ENCODE data around the gene COQ2. TPM values are rescaled to one million over a fixed set of nuclear protein-coding genes. Genes with fewer than 3 reads are reported as not detected.
"Not testable (repeated sequence)": the region's sequence is repeated elsewhere in the genome, so short reads cannot be mapped to it uniquely, and the experiment has no call there.

Gene COQ2
- total RNA-seq, 1 experiment from 2014 or later: 27.8 TPM

DNA sequence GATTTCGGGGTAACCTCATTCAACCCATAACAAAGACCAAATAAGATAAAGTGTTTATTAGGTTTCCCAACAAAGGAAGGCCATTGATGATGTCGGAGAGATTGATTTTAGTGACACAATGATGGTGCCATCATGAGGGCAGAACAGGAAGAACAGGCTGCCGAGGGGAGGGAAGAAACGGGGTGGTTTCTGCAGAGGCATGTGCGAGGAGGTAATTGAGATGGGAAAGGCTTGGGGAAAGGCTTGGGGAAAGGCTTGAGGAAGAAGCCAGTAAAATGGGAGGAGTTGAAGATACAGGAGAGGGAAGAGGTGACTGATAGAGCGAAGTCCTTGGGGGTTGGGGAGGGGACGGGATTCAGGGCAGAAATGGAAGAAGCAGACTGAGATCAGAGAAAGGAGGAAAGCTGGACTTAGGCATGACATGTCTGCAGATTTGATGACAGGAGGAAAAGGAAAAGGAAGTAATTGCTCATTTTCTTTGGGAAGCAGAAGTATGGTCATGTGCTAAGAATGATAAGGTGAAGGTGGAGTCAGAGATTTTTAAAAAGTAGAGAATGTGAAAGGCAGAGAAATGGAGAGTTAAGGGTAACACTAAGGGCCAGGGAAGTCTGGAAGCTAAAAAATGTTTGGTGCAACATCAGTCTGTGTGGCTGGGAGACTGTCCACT is 44.1 kb upstream of the COQ2 start:
- H3K4me3 Mint-ChIP-seq (ENCODE audit: unreplicated experiment): no peak overlapping the region

DNA sequence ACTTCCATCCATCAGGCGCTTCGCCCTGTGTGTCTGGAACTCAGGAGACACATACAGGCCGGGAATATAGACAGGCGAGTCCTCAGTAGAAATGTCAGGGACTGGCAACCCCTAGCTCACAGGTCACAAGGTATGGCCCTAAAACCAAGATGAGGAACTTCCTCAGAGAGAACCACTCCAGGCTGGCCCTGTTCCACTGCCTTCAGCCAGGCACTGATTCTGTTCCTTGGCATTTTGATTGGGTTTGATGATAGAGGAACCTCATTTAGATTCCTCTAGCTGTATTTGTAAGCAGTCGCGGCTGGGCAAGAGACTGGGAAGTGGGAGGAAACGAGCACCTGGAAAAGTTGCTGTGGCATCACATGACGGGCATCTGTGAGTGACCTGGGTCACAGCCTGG is 41.9 kb upstream of the COQ2 start:
- ChIA-PET CTCF (interaction anchor here (0.6 to 0.9 kb wide), 2 partner anchors 106 to 132 kb away, joined by 3 read pairs; no protein-coding TSS in a partner anchor), POLR2A (interaction anchor here (0.6 to 1.2 kb wide), 2 partner anchors 14 to 129 kb away, joined by 3 to 5 read pairs; partner anchors contain the start of genes HELQ and MRPS18C)
- H3K36me3 Mint-ChIP-seq (ENCODE audit: insufficient read depth, unreplicated experiment): peaks cover 5% of the 10 kb centered on the region
- H3K4me1 Mint-ChIP-seq (ENCODE audit: insufficient read depth, unreplicated experiment): peaks cover 9% of the 10 kb centered on the region
- H3K9me3 Mint-ChIP-seq (ENCODE audit: unreplicated experiment): no peaks in the 10 kb centered on the region
- no TSS peak for BruUV-seq (replicated peaks)
- intact Hi-C loops (cut with micrococcal nuclease): no loop called here
- H3K27ac Mint-ChIP-seq (ENCODE audit: low read depth, unreplicated experiment): no peak overlapping the region
- no peak for TF ChIP-seq CTCF (IDR thresholded peaks at IDR 0.05; ENCODE audit: unreplicated experiment)
- DNase-seq (ENCODE audit: unreplicated experiment): no peak
- H3K27me3 Mint-ChIP-seq (ENCODE audit: insufficient read depth, unreplicated experiment): no peaks in the 10 kb centered on the region
- H3K4me3 Mint-ChIP-seq (ENCODE audit: unreplicated experiment): no peak overlapping the region

More for the DNA sequence above, 44.1 kb upstream of the COQ2 start:
- DNase-seq (ENCODE audit: unreplicated experiment): no peak
- Mint-ChIP-seq H3K27ac (ENCODE audit: low read depth, unreplicated experiment) (no peak overlapping the region), H3K4me1 (ENCODE audit: insufficient read depth, unreplicated experiment) (peaks cover 9% of the 10 kb centered on the region), H3K9me3 (ENCODE audit: unreplicated experiment) (no peaks in the 10 kb centered on the region), H3K36me3 (ENCODE audit: insufficient read depth, unreplicated experiment) (peaks cover 5% of the 10 kb centered on the region), H3K27me3 (ENCODE audit: insufficient read depth, unreplicated experiment) (no peaks in the 10 kb centered on the region)
- BruUV-seq (replicated peaks): no TSS peak
- intact Hi-C loops (cut with micrococcal nuclease): no loop called here
- POLR2A ChIA-PET: interaction anchor here (0.6 kb wide), 1 partner anchor 1446 kb away, joined by 4 read pairs; no protein-coding TSS in a partner anchor
- CTCF ChIA-PET: no interaction called here
- TF ChIP-seq CTCF (IDR thresholded peaks at IDR 0.05; ENCODE audit: unreplicated experiment): no peak

- DNase-seq (ENCODE audit: unreplicated experiment); POLR2A ChIA-PET; H3K27ac Mint-ChIP-seq (ENCODE audit: low read depth, unreplicated experiment); H3K27me3 Mint-ChIP-seq (ENCODE audit: insufficient read depth, unreplicated experiment); BruUV-seq (replicated peaks); intact Hi-C loops (cut with micrococcal nuclease); H3K4me3 Mint-ChIP-seq (ENCODE audit: unreplicated experiment); H3K4me1 Mint-ChIP-seq (ENCODE audit: insufficient read depth, unreplicated experiment); H3K9me3 Mint-ChIP-seq (ENCODE audit: unreplicated experiment): not testable (repeated sequence)
- CTCF ChIA-PET: interaction anchor here (0.5 kb wide), 1 partner anchor 251 kb away, joined by 3 read pairs; no protein-coding TSS in a partner anchor
- H3K36me3 Mint-ChIP-seq (ENCODE audit: insufficient read depth, unreplicated experiment): peaks cover 11% of the 10 kb centered on the region
Measured at GRCh38 chr4:83325306-83325705, 40.7 kb upstream of the COQ2 start.

DNA sequence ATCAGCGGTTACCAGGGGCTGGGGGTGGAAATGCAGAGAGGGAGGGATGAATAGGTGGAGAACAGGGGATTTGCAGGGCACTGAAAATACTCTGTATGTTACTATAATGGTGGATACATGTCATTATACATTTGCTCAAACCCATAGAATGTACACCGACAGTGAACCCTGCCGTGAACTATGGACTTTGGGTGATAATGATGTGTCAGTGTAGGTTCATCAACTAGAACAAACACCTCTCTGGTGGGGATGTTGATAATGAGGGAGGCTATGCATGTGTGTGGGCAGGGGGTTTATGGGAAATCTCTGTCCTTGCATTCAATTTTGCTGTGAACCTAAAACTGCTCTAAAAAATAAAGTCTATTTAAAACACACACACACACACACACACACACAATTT is 38.5 kb upstream of the COQ2 start:
- Mint-ChIP-seq H3K4me1 (ENCODE audit: insufficient read depth, unreplicated experiment) (no peaks in the 10 kb centered on the region), H3K27ac (ENCODE audit: low read depth, unreplicated experiment) (no peak overlapping the region), H3K9me3 (ENCODE audit: unreplicated experiment) (no peaks in the 10 kb centered on the region), H3K27me3 (ENCODE audit: insufficient read depth, unreplicated experiment) (no peaks in the 10 kb centered on the region), H3K36me3 (ENCODE audit: insufficient read depth, unreplicated experiment) (peaks cover 6% of the 10 kb centered on the region), H3K4me3 (ENCODE audit: unreplicated experiment) (no peak overlapping the region)
- no peak for DNase-seq (ENCODE audit: unreplicated experiment)
- ChIA-PET CTCF (no interaction called here), POLR2A (no interaction called here)
- intact Hi-C loops (cut with micrococcal nuclease): no loop called here
- no peak for TF ChIP-seq CTCF (IDR thresholded peaks at IDR 0.05; ENCODE audit: unreplicated experiment)
- no TSS peak for BruUV-seq (replicated peaks)
